IPS-11a (cell line): ENCODE results near the gene MCM10.
"Not testable (repeated sequence)": the region's sequence is repeated elsewhere in the genome, so short reads cannot be mapped to it uniquely, and the experiment has no call there.

Source experiments
- H3K4me3 ChIP-seq: one replicate; pipeline ENCODE4 v1.5.1; 2013; ENCODE audit warnings: low read depth, low read length, control low read depth

The MCM10 gene

GRCh38 chr10:13219685-13220670 is 58.6 kb downstream of the MCM10 start:
- H3K4me3 ChIP-seq: no peak overlapping the region

GRCh38 chr10:13221572-13221971 is 60.2 kb downstream of the MCM10 start:
- H3K4me3 ChIP-seq: no peak overlapping the region

- no peak overlapping the region for H3K4me3 ChIP-seq
These were observed 60.8 kb downstream of the MCM10 start for GRCh38 chr10:13222151-13222550.

GRCh38 chr10:13222566-13222965 is 61.2 kb downstream of the MCM10 start:
- no peak overlapping the region for H3K4me3 ChIP-seq

GRCh38 chr10:13223241-13223640 is 61.9 kb downstream of the MCM10 start:
- no peak overlapping the region for H3K4me3 ChIP-seq

- no peak overlapping the region for H3K4me3 ChIP-seq
These were observed 63.0 kb downstream of the MCM10 start for GRCh38 chr10:13224210-13224995.

- H3K4me3 ChIP-seq: no peak overlapping the region
These were observed 64.2 kb downstream of the MCM10 start for GRCh38 chr10:13225601-13226000.

- H3K4me3 ChIP-seq: no peak overlapping the region
These were observed 65.7 kb downstream of the MCM10 start for GRCh38 chr10:13227031-13227430.

- H3K4me3 ChIP-seq: no peak overlapping the region
These were observed 69.8 kb downstream of the MCM10 start for GRCh38 chr10:13231190-13231589.

GRCh38 chr10:13231808-13232207 is 70.5 kb downstream of the MCM10 start:
- H3K4me3 ChIP-seq: no peak overlapping the region

GRCh38 chr10:13233358-13233757 is 72.0 kb downstream of the MCM10 start:
- no peak overlapping the region for H3K4me3 ChIP-seq

- no peak within 1 kb of the TSS for H3K4me3 ChIP-seq
These were observed 72.8 kb downstream of the MCM10 start, which contains the start of gene UCMA for GRCh38 chr10:13234172-13234571. UCMA (minus strand) TSS chr10:13234374; CDS start chr10:13234258, 116 bp downstream.

- not testable (repeated sequence) for H3K4me3 ChIP-seq
These were observed 73.4 kb downstream of the MCM10 start for GRCh38 chr10:13234736-13235135.

GRCh38 chr10:13236638-13237037 is 75.3 kb downstream of the MCM10 start:
- H3K4me3 ChIP-seq: no peak overlapping the region

GRCh38 chr10:13238271-13239077 is 77.1 kb downstream of the MCM10 start:
- no peak overlapping the region for H3K4me3 ChIP-seq

- H3K4me3 ChIP-seq: no peak overlapping the region
These were observed 78.6 kb downstream of the MCM10 start for GRCh38 chr10:13239923-13240322.

GRCh38 chr10:13241613-13242012 is 80.3 kb downstream of the MCM10 start:
- H3K4me3 ChIP-seq: no peak overlapping the region

- not testable (repeated sequence) for H3K4me3 ChIP-seq
These were observed 80.9 kb downstream of the MCM10 start for GRCh38 chr10:13242260-13242659.

- H3K4me3 ChIP-seq: no peak overlapping the region
These were observed 85.9 kb downstream of the MCM10 start for GRCh38 chr10:13247246-13247645.

- H3K4me3 ChIP-seq: no peak overlapping the region
These were observed 86.4 kb downstream of the MCM10 start for GRCh38 chr10:13247784-13248183.

- H3K4me3 ChIP-seq: no peak overlapping the region
These were observed 92.4 kb downstream of the MCM10 start for GRCh38 chr10:13253726-13254125.
